ENCODE measurements around the gene FBXW5. TPM values are rescaled to one million over a fixed set of nuclear protein-coding genes. Genes with fewer than 3 reads are reported as not detected.

FBXW5 gene
- total RNA-seq, 1 experiment from 2014 or later, result 101 TPM

DNA sequence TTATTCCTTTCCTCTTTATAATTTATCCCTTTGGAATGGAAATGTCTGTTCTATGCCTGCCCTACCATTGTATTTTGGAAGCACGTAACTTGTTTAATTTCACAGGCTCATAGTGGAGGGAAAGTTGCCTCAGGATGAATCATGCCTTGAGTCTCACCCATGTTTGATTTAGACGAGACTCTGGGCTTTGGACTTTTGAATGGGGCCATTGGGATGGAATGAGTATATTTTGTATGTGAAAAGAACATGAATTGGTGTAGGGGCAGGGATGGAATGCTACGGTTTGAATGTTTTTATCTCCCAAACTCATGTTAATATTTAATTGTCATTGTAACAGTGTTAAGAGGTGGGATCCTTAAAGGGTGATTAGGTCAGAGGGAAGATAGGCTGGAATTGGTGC, 10.3 kb downstream of the FBXW5 start:
- no peak for TF ChIP-seq CTCF (conservative IDR thresholded peaks at IDR 0.05)
- TF ChIP-seq EZH2 (IDR thresholded peaks at IDR 0.05; ENCODE audit: low read depth), result no peak
- H3K4me3 ChIP-seq, result no peak overlapping the region
- H3K9me2 ChIP-seq (ENCODE audit: insufficient read depth), result no peaks in the 10 kb centered on the region
- H3K79me2 ChIP-seq (ENCODE audit: low read depth), result no peaks in the 10 kb centered on the region
- ChIA-PET CTCF (no interaction called here), POLR2A (ENCODE audit: unreplicated experiment) (no interaction called here)
- no peaks in the 10 kb centered on the region for H3K36me3 ChIP-seq (ENCODE audit: low read depth)
- peaks cover 30% of the 10 kb centered on the region; the same call in 1 of the 2 replicates for H3F3A ChIP-seq (ENCODE audit: insufficient read depth, low read depth)
- intact Hi-C loops (cut with micrococcal nuclease; ENCODE audit: unreplicated experiment), result no loop called here
- no peak overlapping the region for H2AFZ ChIP-seq
- H3K9me3 ChIP-seq (ENCODE audit: insufficient read depth, low read depth), result no peaks in the 10 kb centered on the region
- H4K20me1 ChIP-seq (ENCODE audit: insufficient read depth), result no peaks in the 10 kb centered on the region
- DNase-seq, result no peak
- no TSS peak for BruUV-seq (replicated peaks)
- no peak overlapping the region for H3K4me2 ChIP-seq
- H3K27ac ChIP-seq, result no peak overlapping the region
- peaks cover 10% of the 10 kb centered on the region for H3K4me1 ChIP-seq (replicated peaks; ENCODE audit: insufficient read depth)
- H3K27me3 ChIP-seq (ENCODE audit: insufficient read depth, low read depth), result no peaks in the 10 kb centered on the region

- ChIA-PET POLR2A (ENCODE audit: unreplicated experiment) (no interaction called here), CTCF (interaction anchor here (0.6 kb wide), 1 partner anchor 51 kb away, joined by 9 read pairs; no protein-coding TSS in a partner anchor)
- no peaks in the 10 kb centered on the region for H3K9me2 ChIP-seq (ENCODE audit: insufficient read depth)
- H2AFZ ChIP-seq, result no peak overlapping the region
- H3K79me2 ChIP-seq (ENCODE audit: low read depth), result no peaks in the 10 kb centered on the region
- peak overlapping the region; percentile 38; the same call in 1 of the 2 replicates for H3K4me2 ChIP-seq
- no peaks in the 10 kb centered on the region for H3K36me3 ChIP-seq (ENCODE audit: low read depth)
- H3K4me1 ChIP-seq (replicated peaks; ENCODE audit: insufficient read depth), result peaks cover 10% of the 10 kb centered on the region
- no peaks in the 10 kb centered on the region for H4K20me1 ChIP-seq (ENCODE audit: insufficient read depth)
- H3K4me3 ChIP-seq, result no peak overlapping the region
- no peaks in the 10 kb centered on the region for H3K27me3 ChIP-seq (ENCODE audit: insufficient read depth, low read depth)
- TF ChIP-seq CTCF (conservative IDR thresholded peaks at IDR 0.05), result no peak
- TF ChIP-seq EZH2 (IDR thresholded peaks at IDR 0.05; ENCODE audit: low read depth), result no peak
- BruUV-seq (replicated peaks), result no TSS peak
- peaks cover 18% of the 10 kb centered on the region; the same call in 1 of the 2 replicates for H3F3A ChIP-seq (ENCODE audit: insufficient read depth, low read depth)
- intact Hi-C loops (cut with micrococcal nuclease; ENCODE audit: unreplicated experiment), result no loop called here
- H3K9me3 ChIP-seq (ENCODE audit: insufficient read depth, low read depth), result no peaks in the 10 kb centered on the region
- DNase-seq, result no peak
- peak overlapping the region; percentile 83 for H3K27ac ChIP-seq
Measured at GRCh38 chr9:136931611-136932130, 12.9 kb downstream of the FBXW5 start.

- no peak overlapping the region for H2AFZ ChIP-seq
- no peaks in the 10 kb centered on the region for H3K27me3 ChIP-seq (ENCODE audit: insufficient read depth, low read depth)
- H3K4me3 ChIP-seq, result no peak overlapping the region
- no TSS peak for BruUV-seq (replicated peaks)
- no peak for TF ChIP-seq CTCF (conservative IDR thresholded peaks at IDR 0.05)
- no peak for TF ChIP-seq EZH2 (IDR thresholded peaks at IDR 0.05; ENCODE audit: low read depth)
- no peaks in the 10 kb centered on the region for H4K20me1 ChIP-seq (ENCODE audit: insufficient read depth)
- POLR2A ChIA-PET (ENCODE audit: unreplicated experiment), result no interaction called here
- no peaks in the 10 kb centered on the region for H3K9me2 ChIP-seq (ENCODE audit: insufficient read depth)
- H3K27ac ChIP-seq, result no peak overlapping the region
- H3K4me2 ChIP-seq, result no peak overlapping the region
- intact Hi-C loops (cut with micrococcal nuclease; ENCODE audit: unreplicated experiment), result no loop called here
- no peaks in the 10 kb centered on the region for H3K79me2 ChIP-seq (ENCODE audit: low read depth)
- CTCF ChIA-PET, result no interaction called here
- H3F3A ChIP-seq (ENCODE audit: insufficient read depth, low read depth), result peaks cover 12% of the 10 kb centered on the region; the same call in 1 of the 2 replicates
- DNase-seq, result no peak
- no peaks in the 10 kb centered on the region; the same call in 1 of the 2 replicates for H3K36me3 ChIP-seq (ENCODE audit: low read depth)
- peaks cover 10% of the 10 kb centered on the region for H3K4me1 ChIP-seq (replicated peaks; ENCODE audit: insufficient read depth)
- no peaks in the 10 kb centered on the region for H3K9me3 ChIP-seq (ENCODE audit: insufficient read depth, low read depth)
Measured at GRCh38 chr9:136930014-136930413, 14.5 kb downstream of the FBXW5 start.

Data from PC-9 (cell line).